ENCODE measurements around the gene SMIM35. TPM values are rescaled to one million over a fixed set of nuclear protein-coding genes. Genes with fewer than 3 reads are reported as not detected.

Gene SMIM35
- total RNA-seq, 1 experiment from 2014 or later, result not detected

- no peaks in the 10 kb centered on the region for H3K9me2 ChIP-seq (ENCODE audit: insufficient read depth)
- 0 out of 2 replicates have a peak, but pooled peaks cover 7% of the 10 kb centered on the region for H3K4me1 ChIP-seq (replicated peaks; ENCODE audit: insufficient read depth)
- H3F3A ChIP-seq (ENCODE audit: insufficient read depth, low read depth), result no peaks in the 10 kb centered on the region
- H3K27ac ChIP-seq, result no peak overlapping the region
- no peak overlapping the region for H2AFZ ChIP-seq
- no peaks in the 10 kb centered on the region for H3K36me3 ChIP-seq (ENCODE audit: low read depth)
- intact Hi-C loops (cut with micrococcal nuclease; ENCODE audit: unreplicated experiment), result no loop called here
- no peaks in the 10 kb centered on the region for H3K27me3 ChIP-seq (ENCODE audit: insufficient read depth, low read depth)
- H3K79me2 ChIP-seq (ENCODE audit: low read depth), result no peaks in the 10 kb centered on the region
- TF ChIP-seq CTCF (conservative IDR thresholded peaks at IDR 0.05) (no peak), EZH2 (IDR thresholded peaks at IDR 0.05; ENCODE audit: low read depth) (no peak)
- ChIA-PET CTCF (no interaction called here), POLR2A (ENCODE audit: unreplicated experiment) (no interaction called here)
- no peak overlapping the region for H3K4me3 ChIP-seq
- no peaks in the 10 kb centered on the region for H3K9me3 ChIP-seq (ENCODE audit: insufficient read depth, low read depth)
- BruUV-seq (replicated peaks), result no TSS peak
- DNase-seq, result no peak
- H4K20me1 ChIP-seq (ENCODE audit: insufficient read depth), result no peaks in the 10 kb centered on the region
- no peak overlapping the region for H3K4me2 ChIP-seq
Measured at GRCh38 chr11:117969160-117969991, 117.4 kb downstream of the SMIM35 start.

DNA sequence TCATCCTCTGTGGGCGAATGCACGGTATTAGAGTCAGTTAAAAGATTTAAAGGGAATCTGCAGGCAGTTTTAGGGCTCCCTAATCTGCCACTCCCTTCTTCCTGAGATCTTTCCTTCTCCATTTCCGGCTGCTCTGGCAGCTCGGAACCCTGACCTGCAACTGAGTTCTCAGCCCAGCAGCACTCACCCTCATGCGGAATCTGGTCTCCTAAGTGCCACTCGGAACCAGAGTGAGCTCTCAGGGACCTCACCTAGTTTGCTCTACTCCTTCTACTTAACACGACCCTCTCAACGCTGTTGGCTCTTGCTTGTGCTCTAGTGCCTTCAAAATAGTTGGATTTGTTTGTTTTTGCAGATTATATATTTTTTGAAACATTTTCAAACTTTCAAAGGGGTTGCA lies 119.9 kb downstream of the SMIM35 start:
- Histone ChIP-seq H3F3A (ENCODE audit: insufficient read depth, low read depth) (no peaks in the 10 kb centered on the region), H3K27me3 (ENCODE audit: insufficient read depth, low read depth) (no peaks in the 10 kb centered on the region), H3K36me3 (ENCODE audit: low read depth) (no peaks in the 10 kb centered on the region), H2AFZ (no peak overlapping the region), H3K4me1 (replicated peaks; ENCODE audit: insufficient read depth) (no peaks in the 10 kb centered on the region), H3K79me2 (ENCODE audit: low read depth) (no peaks in the 10 kb centered on the region), H4K20me1 (ENCODE audit: insufficient read depth) (no peaks in the 10 kb centered on the region), H3K9me3 (ENCODE audit: insufficient read depth, low read depth) (no peaks in the 10 kb centered on the region), H3K4me3 (no peak overlapping the region), H3K27ac (no peak overlapping the region), H3K9me2 (ENCODE audit: insufficient read depth) (no peaks in the 10 kb centered on the region), H3K4me2 (no peak overlapping the region)
- no peak for DNase-seq
- intact Hi-C loops (cut with micrococcal nuclease; ENCODE audit: unreplicated experiment), result no loop called here
- no TSS peak for BruUV-seq (replicated peaks)
- ChIA-PET CTCF (no interaction called here), POLR2A (ENCODE audit: unreplicated experiment) (no interaction called here)
- TF ChIP-seq CTCF (conservative IDR thresholded peaks at IDR 0.05) (no peak), EZH2 (IDR thresholded peaks at IDR 0.05; ENCODE audit: low read depth) (no peak)

GRCh38 chr11:117962826-117963225 lies 123.9 kb downstream of the SMIM35 start:
- Histone ChIP-seq H4K20me1 (ENCODE audit: insufficient read depth) (no peaks in the 10 kb centered on the region), H3K27ac (no peak overlapping the region), H3K4me1 (replicated peaks; ENCODE audit: insufficient read depth) (no peaks in the 10 kb centered on the region), H3K36me3 (ENCODE audit: low read depth) (no peaks in the 10 kb centered on the region), H3K4me2 (no peak overlapping the region), H2AFZ (no peak overlapping the region), H3K79me2 (ENCODE audit: low read depth) (no peaks in the 10 kb centered on the region), H3F3A (ENCODE audit: insufficient read depth, low read depth) (no peaks in the 10 kb centered on the region), H3K9me2 (ENCODE audit: insufficient read depth) (no peaks in the 10 kb centered on the region), H3K9me3 (ENCODE audit: insufficient read depth, low read depth) (no peaks in the 10 kb centered on the region), H3K4me3 (no peak overlapping the region), H3K27me3 (ENCODE audit: insufficient read depth, low read depth) (peaks cover 14% of the 10 kb centered on the region; the same call in 1 of the 2 replicates)
- no peak for DNase-seq
- ChIA-PET CTCF (no interaction called here), POLR2A (ENCODE audit: unreplicated experiment) (no interaction called here)
- no peak for TF ChIP-seq EZH2 (IDR thresholded peaks at IDR 0.05; ENCODE audit: low read depth)
- TF ChIP-seq CTCF (conservative IDR thresholded peaks at IDR 0.05), result no peak
- no TSS peak for BruUV-seq (replicated peaks)
- intact Hi-C loops (cut with micrococcal nuclease; ENCODE audit: unreplicated experiment), result no loop called here

Measured in PC-9 (cell line).